ENCODE measurements around the gene C22orf31.

DNA sequence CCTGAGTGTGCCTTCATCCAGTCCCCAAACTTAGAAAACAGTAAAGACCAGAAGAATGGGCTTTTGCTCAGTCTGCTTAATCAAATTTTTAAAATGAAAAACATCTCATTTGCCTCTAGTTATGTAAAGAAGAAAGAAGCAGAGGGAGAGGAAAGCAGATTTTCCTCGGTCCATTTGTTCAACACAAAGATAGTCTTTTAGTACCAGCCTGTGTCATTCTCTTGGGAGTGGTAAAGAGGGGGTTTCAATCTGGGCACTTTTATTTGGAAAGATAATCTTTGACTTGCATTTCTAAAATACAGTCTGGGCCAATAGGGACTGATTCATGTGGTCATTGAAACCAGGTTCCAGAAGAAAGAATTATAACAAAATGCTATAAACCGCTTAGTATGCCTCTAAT is 40.7 kb upstream of the C22orf31 start:
- TF ChIP-seq, protein P1, sequence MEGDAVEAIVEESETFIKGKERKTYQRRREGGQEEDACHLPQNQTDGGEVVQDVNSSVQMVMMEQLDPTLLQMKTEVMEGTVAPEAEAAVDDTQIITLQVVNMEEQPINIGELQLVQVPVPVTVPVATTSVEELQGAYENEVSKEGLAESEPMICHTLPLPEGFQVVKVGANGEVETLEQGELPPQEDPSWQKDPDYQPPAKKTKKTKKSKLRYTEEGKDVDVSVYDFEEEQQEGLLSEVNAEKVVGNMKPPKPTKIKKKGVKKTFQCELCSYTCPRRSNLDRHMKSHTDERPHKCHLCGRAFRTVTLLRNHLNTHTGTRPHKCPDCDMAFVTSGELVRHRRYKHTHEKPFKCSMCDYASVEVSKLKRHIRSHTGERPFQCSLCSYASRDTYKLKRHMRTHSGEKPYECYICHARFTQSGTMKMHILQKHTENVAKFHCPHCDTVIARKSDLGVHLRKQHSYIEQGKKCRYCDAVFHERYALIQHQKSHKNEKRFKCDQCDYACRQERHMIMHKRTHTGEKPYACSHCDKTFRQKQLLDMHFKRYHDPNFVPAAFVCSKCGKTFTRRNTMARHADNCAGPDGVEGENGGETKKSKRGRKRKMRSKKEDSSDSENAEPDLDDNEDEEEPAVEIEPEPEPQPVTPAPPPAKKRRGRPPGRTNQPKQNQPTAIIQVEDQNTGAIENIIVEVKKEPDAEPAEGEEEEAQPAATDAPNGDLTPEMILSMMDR (IDR thresholded peaks at IDR 0.05; ENCODE audit: low read length) = no peak
- no peak for TF ChIP-seq EZH2 (optimal IDR thresholded peaks at IDR 0.05; ENCODE audit: low read depth, low read length)

All from MM.1S (cell line).